NCI-H2081 treated with DMSO at 0.1 percent for 48 hours (cell line): ENCODE measurements around the gene E2F4.

Experiments used
- DNase-seq: peaks from one replicate; lab custom pipeline; 2025; lab: John Stamatoyannopoulos, UW

Gene E2F4

GRCh38 chr16:67157892-67158635, 33.9 kb upstream of the E2F4 start:
- no peak for DNase-seq

- no peak for DNase-seq
Measured at GRCh38 chr16:67158637-67159600, 33.0 kb upstream of the E2F4 start.

GRCh38 chr16:67161595-67162058, 30.3 kb upstream of the E2F4 start:
- no peak for DNase-seq

GRCh38 chr16:67162506-67163163, 29.3 kb upstream of the E2F4 start:
- DNase-seq, result no peak

GRCh38 chr16:67163164-67163998, 28.6 kb upstream of the E2F4 start:
- DNase-seq, result no peak

- no peak for DNase-seq
Measured at GRCh38 chr16:67163999-67164558, 27.9 kb upstream of the E2F4 start.

- DNase-seq, result no peak
Measured at GRCh38 chr16:67164599-67165061, 27.3 kb upstream of the E2F4 start, which contains the start of gene HSF4. TSS of gene HSF4 (plus strand) at chr16:67164745. CDS start at chr16:67164812, 67 bp downstream.

- DNase-seq, result no peak
Measured at GRCh38 chr16:67165121-67166078, 26.6 kb upstream of the E2F4 start.

GRCh38 chr16:67166110-67166547, 25.8 kb upstream of the E2F4 start:
- DNase-seq, result no peak

GRCh38 chr16:67166598-67167168, 25.3 kb upstream of the E2F4 start:
- no peak for DNase-seq

GRCh38 chr16:67167588-67167987, 24.4 kb upstream of the E2F4 start:
- no peak for DNase-seq

GRCh38 chr16:67169011-67169451, 22.9 kb upstream of the E2F4 start:
- DNase-seq, result no peak

- no peak for DNase-seq
Measured at GRCh38 chr16:67169642-67170167, 22.2 kb upstream of the E2F4 start.

- no peak for DNase-seq
Measured at GRCh38 chr16:67170168-67170948, 21.6 kb upstream of the E2F4 start, which contains the start of gene NOL3. TSS of gene NOL3 (plus strand) at chr16:67170538.

GRCh38 chr16:67170949-67171649, 20.9 kb upstream of the E2F4 start:
- no peak for DNase-seq

GRCh38 chr16:67173323-67173722, 18.6 kb upstream of the E2F4 start:
- DNase-seq, result no peak
